ENCODE data around the gene FIGN. TPM values are rescaled to one million over a fixed set of nuclear protein-coding genes. Genes with fewer than 3 reads are reported as not detected.

Gene FIGN
- total RNA-seq, 1 experiment from 2014 or later: 3.7 TPM

GRCh38 chr2:163748420-163748819 lies 12.6 kb upstream of the FIGN start:
- no peak for DNase-seq (ENCODE audit: low spot score)
- in situ Hi-C loops (cut with HindIII; ENCODE audit: low sequenced_read_pairs): no loop called here

- DNase-seq (ENCODE audit: low spot score): no peak
- in situ Hi-C loops (cut with HindIII; ENCODE audit: low sequenced_read_pairs): no loop called here
Measured at GRCh38 chr2:163741435-163741834, 5.6 kb upstream of the FIGN start.

DNA sequence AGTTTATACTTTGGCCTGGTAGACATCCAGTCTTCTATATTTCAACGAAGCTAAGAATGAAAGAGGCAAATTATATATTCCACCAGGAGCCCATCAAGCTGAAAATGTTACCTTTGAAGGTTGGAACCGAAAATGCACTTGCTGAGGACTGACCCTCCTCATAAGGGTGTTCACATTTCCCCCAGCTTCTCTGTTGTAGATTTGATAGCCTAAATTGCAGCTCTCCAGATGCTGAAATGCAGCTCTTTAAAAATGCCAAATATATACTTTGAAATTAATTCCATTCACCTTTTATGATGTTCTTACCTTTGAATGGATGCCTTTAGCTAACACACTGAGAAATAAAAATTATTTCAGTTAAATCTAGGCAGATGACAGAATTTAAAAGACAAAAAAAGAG lies 1.8 kb upstream of the FIGN start:
- in situ Hi-C loops (cut with HindIII; ENCODE audit: low sequenced_read_pairs): no loop called here
- DNase-seq (ENCODE audit: low spot score): no peak

DNA sequence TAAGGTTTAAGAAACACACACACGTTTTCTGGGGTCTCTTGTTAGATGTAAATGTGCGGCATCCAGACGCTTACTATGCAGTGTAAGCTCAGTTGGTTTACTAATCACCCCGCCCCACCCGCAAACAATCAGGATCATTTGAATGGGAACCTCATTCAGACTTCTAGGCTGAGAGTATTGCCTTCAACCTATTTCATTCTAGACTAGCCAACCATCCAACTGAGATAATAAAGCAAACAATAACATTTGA lies 1.3 kb upstream of the FIGN start:
- no peak for DNase-seq (ENCODE audit: low spot score)

DNA sequence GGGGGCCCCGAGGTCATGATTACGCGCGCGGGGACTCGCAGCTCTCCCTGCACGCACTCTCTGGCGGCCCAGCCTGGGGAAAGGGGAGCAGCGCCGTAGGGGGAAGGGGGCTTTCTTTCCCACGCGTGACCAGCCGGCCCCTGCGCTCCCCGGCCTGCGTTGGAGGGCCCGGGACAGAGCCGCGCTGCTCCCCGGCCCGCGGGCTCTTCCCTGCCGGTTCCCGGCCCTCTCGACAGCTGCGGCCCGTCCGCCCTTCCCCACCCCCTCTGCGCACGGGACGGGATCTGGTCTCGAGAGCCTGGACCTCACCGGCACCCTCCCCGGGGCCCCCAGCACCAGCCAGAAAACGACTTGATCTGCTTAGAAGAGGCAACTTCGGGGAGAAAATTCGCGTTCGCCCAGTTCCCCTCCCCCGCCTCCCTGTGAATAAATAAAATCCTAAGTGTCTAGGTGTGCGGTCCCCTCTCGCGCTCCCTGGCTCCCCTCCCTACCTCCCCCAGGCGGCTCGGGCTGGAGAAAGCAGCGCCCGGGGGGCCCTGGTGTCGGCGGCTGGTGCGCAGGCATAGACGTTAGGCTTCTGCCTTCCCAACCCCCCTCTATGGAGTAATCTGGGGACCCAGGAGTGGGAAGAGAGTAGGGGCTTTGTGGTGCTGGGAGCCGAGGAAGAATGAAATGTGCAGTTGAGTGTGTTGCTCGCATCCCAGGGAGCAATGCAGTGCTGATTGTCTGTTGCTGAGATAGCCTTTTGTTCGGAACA lies 803 bp upstream of the FIGN start:
- in situ Hi-C loops (cut with HindIII; ENCODE audit: low sequenced_read_pairs): no loop called here
- no peak for DNase-seq (ENCODE audit: low spot score)

More for the DNA sequence above, 1.3 kb upstream of the FIGN start:
- in situ Hi-C loops (cut with HindIII; ENCODE audit: low sequenced_read_pairs): no loop called here

- DNase-seq (ENCODE audit: low spot score): peak; percentile 29
- in situ Hi-C loops (cut with HindIII; ENCODE audit: low sequenced_read_pairs): no loop called here
Measured at GRCh38 chr2:163734881-163735684, 725 bp downstream of the FIGN start.

DNA sequence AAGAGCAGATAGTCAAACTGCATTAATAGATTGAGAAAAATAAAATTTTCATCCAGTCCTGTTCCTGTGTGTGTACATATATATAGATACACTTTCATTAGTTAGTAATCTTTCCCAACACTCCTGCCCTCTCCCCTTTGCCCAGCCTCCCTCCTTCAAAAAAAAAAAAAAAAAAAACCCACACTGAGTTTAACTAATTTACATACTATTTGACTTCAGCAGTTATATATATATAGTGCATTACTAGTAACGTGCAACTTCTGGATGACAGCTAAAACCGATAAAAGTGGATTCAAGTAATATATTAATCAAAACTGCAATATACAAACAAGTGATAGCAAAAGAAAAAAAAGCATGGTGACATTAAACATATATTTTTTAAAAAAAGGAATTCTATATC lies 1.4 kb downstream of the FIGN start:
- in situ Hi-C loops (cut with HindIII; ENCODE audit: low sequenced_read_pairs): no loop called here

GRCh38 chr2:163733956-163734355 lies 1.9 kb downstream of the FIGN start:
- in situ Hi-C loops (cut with HindIII; ENCODE audit: low sequenced_read_pairs): no loop called here
- no peak for DNase-seq (ENCODE audit: low spot score)

More for the DNA sequence above, 1.4 kb downstream of the FIGN start:
- DNase-seq (ENCODE audit: low spot score): no peak

DNA sequence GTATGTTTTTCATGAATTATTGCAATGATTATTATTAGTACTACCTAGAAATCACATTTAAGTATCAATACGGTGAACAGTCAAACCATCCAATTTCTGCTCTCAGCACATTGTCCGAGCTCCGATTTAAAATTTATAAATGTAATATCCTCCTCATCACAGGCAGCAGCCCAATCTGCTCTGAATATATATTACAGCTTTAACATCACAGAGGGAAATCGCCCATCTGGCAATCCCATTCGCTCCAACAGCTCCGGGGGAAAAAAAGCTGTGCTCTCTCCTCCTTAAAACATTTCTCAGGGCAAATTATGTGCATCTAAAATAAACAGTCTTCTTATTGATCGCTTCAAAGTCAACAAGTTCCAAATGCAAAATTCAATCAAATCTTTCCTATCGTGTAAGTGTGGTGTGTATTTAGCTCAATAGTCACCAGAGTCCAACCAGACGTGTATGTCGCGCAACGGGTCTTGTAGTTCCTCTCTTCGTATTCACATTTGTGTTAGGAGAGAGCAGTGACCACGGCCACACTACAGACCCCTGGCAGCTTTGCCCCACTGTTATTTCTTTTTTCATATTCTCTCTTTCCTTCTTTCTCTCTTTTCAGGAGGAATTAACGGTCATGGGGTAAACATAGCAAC lies 2.4 kb downstream of the FIGN start:
- in situ Hi-C loops (cut with HindIII; ENCODE audit: low sequenced_read_pairs): no loop called here
- no peak for DNase-seq (ENCODE audit: low spot score)

- DNase-seq (ENCODE audit: low spot score): no peak
- in situ Hi-C loops (cut with HindIII; ENCODE audit: low sequenced_read_pairs): no loop called here
Measured at GRCh38 chr2:163732727-163733126, 3.1 kb downstream of the FIGN start.

- no peak for DNase-seq (ENCODE audit: low spot score)
- in situ Hi-C loops (cut with HindIII; ENCODE audit: low sequenced_read_pairs): no loop called here
Measured at GRCh38 chr2:163731735-163732134, 4.1 kb downstream of the FIGN start.

- in situ Hi-C loops (cut with HindIII; ENCODE audit: low sequenced_read_pairs): no loop called here
Measured at GRCh38 chr2:163730556-163730955, 5.3 kb downstream of the FIGN start.

DNA sequence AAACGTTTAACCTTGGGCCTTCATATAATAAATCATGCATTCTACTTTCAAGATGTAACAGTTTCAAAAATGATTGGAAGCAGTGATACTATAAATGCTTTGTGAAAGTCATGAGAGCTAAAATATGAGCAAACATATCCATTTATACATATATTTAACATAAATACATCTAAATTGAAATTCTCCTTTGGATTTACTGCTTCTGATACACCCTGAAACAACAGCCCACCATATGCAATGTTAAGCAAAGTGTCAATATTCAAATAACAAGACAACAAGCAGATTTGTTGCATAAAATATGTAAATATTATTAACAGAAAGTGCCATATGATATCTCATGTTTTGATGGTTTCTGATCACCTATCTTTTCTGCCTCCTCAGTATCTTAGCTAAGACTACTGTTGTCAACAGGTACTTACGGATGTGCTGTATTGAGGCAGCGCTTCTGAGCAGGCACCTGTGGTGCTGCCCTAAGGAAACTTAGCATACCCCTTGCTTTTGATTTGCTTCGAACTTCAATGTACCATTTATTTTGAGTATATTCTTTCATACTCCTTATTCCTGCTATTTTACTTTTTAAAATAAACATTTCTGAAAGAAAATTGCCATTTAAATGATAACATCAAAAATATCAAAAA lies 6.1 kb downstream of the FIGN start:
- in situ Hi-C loops (cut with HindIII; ENCODE audit: low sequenced_read_pairs): no loop called here

More at GRCh38 chr2:163730556-163730955, 5.3 kb downstream of the FIGN start:
- DNase-seq (ENCODE audit: low spot score): no peak

GRCh38 chr2:163723881-163724280 lies 11.9 kb downstream of the FIGN start:
- no peak for DNase-seq (ENCODE audit: low spot score)
- in situ Hi-C loops (cut with HindIII; ENCODE audit: low sequenced_read_pairs): no loop called here

More for the DNA sequence above, 6.1 kb downstream of the FIGN start:
- DNase-seq (ENCODE audit: low spot score): no peak

GRCh38 chr2:163723348-163723747 lies 12.5 kb downstream of the FIGN start:
- in situ Hi-C loops (cut with HindIII; ENCODE audit: low sequenced_read_pairs): no loop called here
- DNase-seq (ENCODE audit: low spot score): no peak

- DNase-seq (ENCODE audit: low spot score): no peak
- in situ Hi-C loops (cut with HindIII; ENCODE audit: low sequenced_read_pairs): no loop called here
Measured at GRCh38 chr2:163719331-163719730, 16.5 kb downstream of the FIGN start.

DNA sequence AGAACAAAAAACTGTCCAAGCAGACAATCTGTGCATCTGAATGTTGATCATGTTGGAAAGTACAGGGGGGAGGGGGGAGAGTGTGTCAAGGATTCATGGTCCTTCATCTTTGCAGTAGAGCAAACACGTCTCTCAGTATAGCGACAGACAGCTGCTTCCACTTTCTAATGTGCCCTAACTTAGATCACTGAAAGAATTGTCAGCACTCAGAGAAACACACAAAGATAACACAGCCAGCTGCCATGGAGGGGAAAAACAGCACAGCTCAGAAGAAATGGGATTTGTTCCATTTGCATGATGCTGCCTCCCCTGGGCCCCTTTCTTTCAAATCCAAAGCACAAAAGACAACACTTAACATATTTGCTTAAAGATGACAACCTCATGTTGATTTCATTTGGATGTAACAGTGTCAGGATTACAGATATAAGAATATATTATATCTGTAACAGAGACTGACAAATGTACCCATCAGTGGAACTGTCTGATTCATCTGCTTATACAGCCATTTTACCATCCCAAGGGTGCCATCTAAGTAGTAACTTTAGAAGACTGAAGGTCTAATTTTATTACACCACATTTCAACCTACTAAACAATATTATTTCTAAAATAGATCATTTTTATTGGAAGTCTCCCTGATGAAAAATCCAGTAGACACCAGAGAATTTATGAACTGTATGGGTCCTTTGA lies 17.7 kb downstream of the FIGN start:
- in situ Hi-C loops (cut with HindIII; ENCODE audit: low sequenced_read_pairs): no loop called here
- no peak for DNase-seq (ENCODE audit: low spot score)

DNA sequence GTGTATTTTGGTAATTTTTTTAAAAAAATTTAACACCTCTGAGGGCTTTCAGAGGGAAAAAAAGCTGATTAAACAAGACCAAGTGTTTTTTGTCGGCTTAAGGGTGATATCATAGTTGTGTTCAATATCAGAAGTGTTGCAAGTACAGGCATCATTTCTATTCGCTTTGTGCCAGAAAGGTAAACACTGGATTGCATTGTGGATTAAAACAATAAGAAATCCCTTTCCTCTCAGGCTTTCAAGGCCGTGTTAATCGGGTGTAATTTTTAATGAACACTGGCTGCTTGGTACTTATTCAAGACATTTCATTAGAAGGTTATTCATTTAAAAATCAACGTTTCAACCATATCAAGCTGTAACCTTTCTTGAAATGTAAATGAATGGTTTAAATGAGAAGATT lies 18.3 kb downstream of the FIGN start:
- no peak for DNase-seq (ENCODE audit: low spot score)
- in situ Hi-C loops (cut with HindIII; ENCODE audit: low sequenced_read_pairs): no loop called here

- DNase-seq (ENCODE audit: low spot score): no peak
- in situ Hi-C loops (cut with HindIII; ENCODE audit: low sequenced_read_pairs): no loop called here
Measured at GRCh38 chr2:163716101-163716500, 19.7 kb downstream of the FIGN start.
